ENCODE data around the gene SH3BP4. TPM values are rescaled to one million over a fixed set of nuclear protein-coding genes. Genes with fewer than 3 reads are reported as not detected.

The SH3BP4 gene
- total RNA-seq, 2 experiments from 2014 or later: 0.06 TPM; not detected in 1

DNA sequence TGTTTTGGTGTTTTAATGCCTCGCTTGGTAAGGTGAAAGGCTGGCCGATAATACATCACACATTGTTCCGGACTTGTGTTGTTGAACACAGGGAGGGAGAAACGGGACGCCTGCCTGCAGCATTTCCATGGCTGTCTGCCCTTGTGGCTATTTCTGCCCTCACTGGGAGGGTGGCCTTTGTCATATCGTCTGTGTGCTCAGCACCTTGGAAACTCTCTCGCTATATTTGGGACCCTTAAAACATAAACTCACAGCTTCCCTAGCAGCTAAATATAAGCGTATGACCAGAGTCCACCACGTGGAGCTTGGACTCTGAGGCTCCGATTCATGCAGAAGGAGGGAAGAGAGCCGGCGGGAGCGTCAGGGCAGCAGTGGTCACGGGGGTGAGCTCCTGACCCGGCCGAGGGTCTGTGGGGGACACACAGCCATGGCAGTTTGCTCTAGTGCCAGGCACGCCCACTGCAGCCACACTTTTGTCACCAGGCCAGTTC lies 111.7 kb downstream of the SH3BP4 start:
- no peaks in the 10 kb centered on the region for H3K36me3 ChIP-seq (ENCODE audit: insufficient read depth, low read length)
- H3K4me2 ChIP-seq (ENCODE audit: low read length): no peak overlapping the region
- CTCF ChIA-PET (ENCODE audit: unreplicated experiment): interaction anchor here (0.7 kb wide), 1 partner anchor 58 kb away, joined by 3 read pairs; no protein-coding TSS in a partner anchor
- intact Hi-C loops (cut with micrococcal nuclease; ENCODE audit: unreplicated experiment): no loop called here
- H3K4me3 ChIP-seq (ENCODE audit: low read depth, low read length, poor library complexity, severe bottlenecking): no peak overlapping the region
- POLR2A ChIA-PET: interaction anchor here (0.7 kb wide), 1 partner anchor 53 kb away, joined by 3 read pairs; no protein-coding TSS in a partner anchor
- no peak overlapping the region for H2AFZ ChIP-seq (ENCODE audit: low read length)
- no peak overlapping the region for H3K27ac ChIP-seq (ENCODE audit: low read depth, low read length, poor library complexity, severe bottlenecking)
- H3K4me1 ChIP-seq (ENCODE audit: insufficient read depth, low read length, poor library complexity, severe bottlenecking): no peaks in the 10 kb centered on the region
- no peaks in the 10 kb centered on the region for H3K79me2 ChIP-seq (ENCODE audit: insufficient read depth, low read depth, low read length)
- BruUV-seq (replicated peaks): no TSS peak
- no peaks in the 10 kb centered on the region for H3K9me3 ChIP-seq (ENCODE audit: low read length)
- no peaks in the 10 kb centered on the region for H4K20me1 ChIP-seq (ENCODE audit: insufficient read depth, low read length)
- no peak for DNase-seq (ENCODE audit: low spot score)
- no peaks in the 10 kb centered on the region for H3K9me2 ChIP-seq (ENCODE audit: insufficient read depth, low read length)
- TF ChIP-seq, protein P1, sequence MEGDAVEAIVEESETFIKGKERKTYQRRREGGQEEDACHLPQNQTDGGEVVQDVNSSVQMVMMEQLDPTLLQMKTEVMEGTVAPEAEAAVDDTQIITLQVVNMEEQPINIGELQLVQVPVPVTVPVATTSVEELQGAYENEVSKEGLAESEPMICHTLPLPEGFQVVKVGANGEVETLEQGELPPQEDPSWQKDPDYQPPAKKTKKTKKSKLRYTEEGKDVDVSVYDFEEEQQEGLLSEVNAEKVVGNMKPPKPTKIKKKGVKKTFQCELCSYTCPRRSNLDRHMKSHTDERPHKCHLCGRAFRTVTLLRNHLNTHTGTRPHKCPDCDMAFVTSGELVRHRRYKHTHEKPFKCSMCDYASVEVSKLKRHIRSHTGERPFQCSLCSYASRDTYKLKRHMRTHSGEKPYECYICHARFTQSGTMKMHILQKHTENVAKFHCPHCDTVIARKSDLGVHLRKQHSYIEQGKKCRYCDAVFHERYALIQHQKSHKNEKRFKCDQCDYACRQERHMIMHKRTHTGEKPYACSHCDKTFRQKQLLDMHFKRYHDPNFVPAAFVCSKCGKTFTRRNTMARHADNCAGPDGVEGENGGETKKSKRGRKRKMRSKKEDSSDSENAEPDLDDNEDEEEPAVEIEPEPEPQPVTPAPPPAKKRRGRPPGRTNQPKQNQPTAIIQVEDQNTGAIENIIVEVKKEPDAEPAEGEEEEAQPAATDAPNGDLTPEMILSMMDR (conservative IDR thresholded peaks at IDR 0.05; ENCODE audit: low read length): no peak
- no peak for TF ChIP-seq EZH2phosphoT487 (IDR thresholded peaks at IDR 0.05; ENCODE audit: borderline replicate concordance, low read depth, low read length)

DNA sequence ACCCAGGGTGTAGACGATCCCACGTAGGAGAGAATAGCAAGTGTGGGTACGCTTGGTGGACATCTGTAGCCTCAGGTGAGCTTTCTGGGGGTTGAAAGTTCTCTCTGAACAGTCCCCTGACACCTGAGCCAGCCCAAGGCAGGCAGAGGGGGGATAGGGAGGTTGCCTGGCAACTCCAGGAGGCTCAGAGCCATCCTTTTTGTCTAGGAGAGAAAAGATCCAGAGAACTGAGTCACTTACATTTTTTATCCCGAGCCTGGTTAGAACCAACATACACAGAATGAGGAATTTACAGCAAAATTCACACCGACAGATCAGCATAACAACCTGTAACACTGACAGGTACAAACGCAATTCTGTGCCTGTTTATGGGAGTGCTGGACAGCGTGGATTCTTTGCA lies 113.2 kb downstream of the SH3BP4 start:
- no peaks in the 10 kb centered on the region for H3K79me2 ChIP-seq (ENCODE audit: insufficient read depth, low read depth, low read length)
- no peak overlapping the region for H3K4me3 ChIP-seq (ENCODE audit: low read depth, low read length, poor library complexity, severe bottlenecking)
- intact Hi-C loops (cut with micrococcal nuclease; ENCODE audit: unreplicated experiment): no loop called here
- ChIA-PET POLR2A (no interaction called here), CTCF (ENCODE audit: unreplicated experiment) (no interaction called here)
- no peaks in the 10 kb centered on the region for H4K20me1 ChIP-seq (ENCODE audit: insufficient read depth, low read length)
- TF ChIP-seq EZH2phosphoT487 (IDR thresholded peaks at IDR 0.05; ENCODE audit: borderline replicate concordance, low read depth, low read length): no peak
- TF ChIP-seq, protein P1 (conservative IDR thresholded peaks at IDR 0.05; ENCODE audit: low read length): no peak
- no peak overlapping the region for H3K4me2 ChIP-seq (ENCODE audit: low read length)
- H3K36me3 ChIP-seq (ENCODE audit: insufficient read depth, low read length): no peaks in the 10 kb centered on the region
- H3K9me2 ChIP-seq (ENCODE audit: insufficient read depth, low read length): no peaks in the 10 kb centered on the region
- H2AFZ ChIP-seq (ENCODE audit: low read length): no peak overlapping the region
- H3K27ac ChIP-seq (ENCODE audit: low read depth, low read length, poor library complexity, severe bottlenecking): no peak overlapping the region
- no peaks in the 10 kb centered on the region for H3K4me1 ChIP-seq (ENCODE audit: insufficient read depth, low read length, poor library complexity, severe bottlenecking)
- no TSS peak for BruUV-seq (replicated peaks)
- DNase-seq (ENCODE audit: low spot score): no peak
- no peaks in the 10 kb centered on the region for H3K9me3 ChIP-seq (ENCODE audit: low read length)

GRCh38 chr2:235066490-235066889 lies 114.7 kb downstream of the SH3BP4 start:
- Histone ChIP-seq H3K9me3 (ENCODE audit: low read length) (no peaks in the 10 kb centered on the region), H3K79me2 (ENCODE audit: insufficient read depth, low read depth, low read length) (no peaks in the 10 kb centered on the region), H3K4me1 (ENCODE audit: insufficient read depth, low read length, poor library complexity, severe bottlenecking) (no peaks in the 10 kb centered on the region), H3K4me2 (ENCODE audit: low read length) (no peak overlapping the region), H3K9me2 (ENCODE audit: insufficient read depth, low read length) (no peaks in the 10 kb centered on the region), H3K36me3 (ENCODE audit: insufficient read depth, low read length) (no peaks in the 10 kb centered on the region), H3K27ac (ENCODE audit: low read depth, low read length, poor library complexity, severe bottlenecking) (no peak overlapping the region), H3K4me3 (ENCODE audit: low read depth, low read length, poor library complexity, severe bottlenecking) (no peak overlapping the region), H2AFZ (ENCODE audit: low read length) (no peak overlapping the region), H4K20me1 (ENCODE audit: insufficient read depth, low read length) (no peaks in the 10 kb centered on the region)
- intact Hi-C loops (cut with micrococcal nuclease; ENCODE audit: unreplicated experiment): no loop called here
- DNase-seq (ENCODE audit: low spot score): no peak
- TF ChIP-seq, protein P1 (conservative IDR thresholded peaks at IDR 0.05; ENCODE audit: low read length): no peak
- TF ChIP-seq EZH2phosphoT487 (IDR thresholded peaks at IDR 0.05; ENCODE audit: borderline replicate concordance, low read depth, low read length): no peak
- CTCF ChIA-PET (ENCODE audit: unreplicated experiment): no interaction called here
- POLR2A ChIA-PET: no interaction called here
- no TSS peak for BruUV-seq (replicated peaks)
